Measurements from ENCODE around the gene YY1. TPM values are rescaled to one million over a fixed set of nuclear protein-coding genes. Genes with fewer than 3 reads are reported as not detected.
A peak's percentile ranks its signal among the peaks of the same experiment; 100 is the strongest.

Gene YY1
- total RNA-seq, 1 donor from 2014 or later: 79.8 TPM

GRCh38 chr14:100304825-100305323 is 65.9 kb downstream of the YY1 start:
- Mint-ChIP-seq H3K9me3 (no peaks in the 10 kb centered on the region), H3K4me3 (peak overlapping the region; percentile 96), H3K27me3 (no peaks in the 10 kb centered on the region), H3K4me1 (ENCODE audit: unreplicated experiment) (peaks cover 40% of the 10 kb centered on the region), H3K36me3 (peaks cover 5% of the 10 kb centered on the region), H3K27ac (peak overlapping the region; percentile 91)
- DNase-seq (ENCODE audit: extremely low spot score, unreplicated experiment): no peak
- TF ChIP-seq CTCF (conservative IDR thresholded peaks at IDR 0.05): peak; percentile 45

GRCh38 chr14:100305324-100306100 is 66.6 kb downstream of the YY1 start:
- no peak for DNase-seq (ENCODE audit: extremely low spot score, unreplicated experiment)
- TF ChIP-seq CTCF (conservative IDR thresholded peaks at IDR 0.05): peak; percentile 5
- peaks cover 40% of the 10 kb centered on the region for H3K4me1 Mint-ChIP-seq (ENCODE audit: unreplicated experiment)
- H3K4me3 Mint-ChIP-seq: peak overlapping the region; percentile 96
- no peaks in the 10 kb centered on the region for H3K9me3 Mint-ChIP-seq
- H3K27me3 Mint-ChIP-seq: no peaks in the 10 kb centered on the region
- peaks cover 5% of the 10 kb centered on the region for H3K36me3 Mint-ChIP-seq
- peak overlapping the region; percentile 91 for H3K27ac Mint-ChIP-seq

GRCh38 chr14:100306101-100306997 is 67.4 kb downstream of the YY1 start, which contains the start of gene SLC25A29:
Gene SLC25A29 (minus strand): TSS chr14:100306444. CDS start chr14:100306232, 212 bp downstream.
- Mint-ChIP-seq H3K9me3 (no peaks in the 10 kb centered on the region), H3K27me3 (no peaks in the 10 kb centered on the region), H3K36me3 (peaks cover 5% of the 10 kb centered on the region), H3K4me1 (ENCODE audit: unreplicated experiment) (peaks cover 41% of the 10 kb centered on the region), H3K27ac (peak within 1 kb of the TSS; percentile 91), H3K4me3 (peak within 1 kb of the TSS; percentile 96)
- TF ChIP-seq CTCF (conservative IDR thresholded peaks at IDR 0.05): no peak
- DNase-seq (ENCODE audit: extremely low spot score, unreplicated experiment): peak; percentile 92

GRCh38 chr14:100306998-100307765 is 68.2 kb downstream of the YY1 start:
- peaks cover 49% of the 10 kb centered on the region for H3K4me1 Mint-ChIP-seq (ENCODE audit: unreplicated experiment)
- H3K27ac Mint-ChIP-seq: peak overlapping the region; percentile 72
- DNase-seq (ENCODE audit: extremely low spot score, unreplicated experiment): no peak
- H3K36me3 Mint-ChIP-seq: peaks cover 5% of the 10 kb centered on the region
- H3K4me3 Mint-ChIP-seq: peak overlapping the region; percentile 92
- TF ChIP-seq CTCF (conservative IDR thresholded peaks at IDR 0.05): peak; percentile 12
- no peaks in the 10 kb centered on the region for H3K9me3 Mint-ChIP-seq
- peaks cover 5% of the 10 kb centered on the region for H3K27me3 Mint-ChIP-seq

Data from type B pancreatic cell (in vitro differentiated cells).